SK-N-SH treated with all-trans-retinoic acid at 6 μM for 48 hours (cell line): ENCODE results near the gene PTER.
A peak's percentile ranks its signal among the peaks of the same experiment; 100 is the strongest.

Experiments
- ATAC-seq: fragments of 200-7000 bp; cut with Tn5 transposase; 3 replicates; pipeline ENCODE4 v1.9.1; 2020; ENCODE audit warnings: mild to moderate bottlenecking, moderate library complexity
- ARNTL ChIP-seq: fragments of 450-650 bp; formaldehyde crosslinking; IDR thresholded peaks from 2 replicates; pipeline ENCODE4 v1.5.0; 2020; ENCODE audit warnings: low read depth, mild to moderate bottlenecking, moderate library complexity, borderline replicate concordance
- BACH2 ChIP-seq: fragments of 250-450 bp; sonication (Bioruptor Pico); IDR thresholded peaks from 2 replicates; pipeline ENCODE4 v1.9.0; 2021; ENCODE audit warnings: mild to moderate bottlenecking, borderline replicate concordance
- CREB5 ChIP-seq: fragments of 250-450 bp; sonication (Bioruptor Pico); IDR thresholded peaks from 2 replicates; pipeline ENCODE4 v1.5.1; 2020; ENCODE audit warnings: low read depth, mild to moderate bottlenecking, moderate library complexity
- CSDC2 ChIP-seq: fragments of 250-450 bp; sonication (Bioruptor Pico); IDR thresholded peaks from 2 replicates; pipeline ENCODE4 v1.5.0; 2020; ENCODE audit warnings: mild to moderate bottlenecking, moderate library complexity
- ESRRG ChIP-seq: fragments of 250-450 bp; sonication (Bioruptor Pico); IDR thresholded peaks from 2 replicates; pipeline ENCODE4 v1.6.1; 2021; ENCODE audit warnings: mild to moderate bottlenecking
- GLIS3 ChIP-seq: fragments of 250-450 bp; sonication (Bioruptor Pico); IDR thresholded peaks from 2 replicates; pipeline ENCODE4 v1.5.0; 2020; ENCODE audit warnings: mild to moderate bottlenecking, moderate library complexity
- ISL1 ChIP-seq: fragments of 250-450 bp; sonication (Bioruptor Pico); IDR thresholded peaks from 2 replicates; pipeline ENCODE4 v2.1.2; 2022; ENCODE audit warnings: mild to moderate bottlenecking, moderate library complexity
- OSR1 ChIP-seq: fragments of 250-450 bp; sonication (Bioruptor Pico); IDR thresholded peaks from 2 replicates; pipeline ENCODE4 v1.8.0; 2022; ENCODE audit warnings: moderate library complexity, mild to moderate bottlenecking, inconsistent platforms
- PATZ1 ChIP-seq: fragments of 250-450 bp; sonication (Bioruptor Pico); IDR thresholded peaks from 2 replicates; pipeline ENCODE4 v1.8.0; 2020; ENCODE audit warnings: mild to moderate bottlenecking, moderate library complexity, borderline replicate concordance
- POU6F1 ChIP-seq: fragments of 250-450 bp; sonication (Bioruptor Pico); IDR thresholded peaks from 2 replicates; pipeline ENCODE4 v1.8.0; 2021; ENCODE audit warnings: low read depth, mild to moderate bottlenecking, moderate library complexity, borderline replicate concordance
- PPARA ChIP-seq: fragments of 250-450 bp; sonication (Bioruptor Pico); IDR thresholded peaks from 2 replicates; pipeline ENCODE4 v1.5.0; 2020; ENCODE audit warnings: mild to moderate bottlenecking, borderline replicate concordance
- RARB ChIP-seq: fragments of 250-450 bp; sonication (Bioruptor Pico); IDR thresholded peaks from 2 replicates; pipeline ENCODE4 v1.8.0; 2021; ENCODE audit warnings: mild to moderate bottlenecking, moderate library complexity
- TCF4 ChIP-seq: fragments of 250-450 bp; sonication (Bioruptor Pico); IDR thresholded peaks from 2 replicates; pipeline ENCODE4 v1.8.0; 2021; ENCODE audit warnings: mild to moderate bottlenecking, moderate library complexity, borderline replicate concordance
- TOX ChIP-seq: fragments of 250-450 bp; sonication (Bioruptor Pico); IDR thresholded peaks from 2 replicates; pipeline ENCODE4 v1.8.0; 2021; ENCODE audit warnings: mild to moderate bottlenecking, moderate library complexity, borderline replicate concordance
- TSHZ2 ChIP-seq: fragments of 250-450 bp; sonication (Bioruptor Pico); IDR thresholded peaks from 2 replicates; pipeline ENCODE4 v1.5.0; 2020; ENCODE audit warnings: mild to moderate bottlenecking, moderate library complexity
- ZC3H10 ChIP-seq: fragments of 250-450 bp; sonication (Bioruptor Pico); IDR thresholded peaks from 2 replicates; pipeline ENCODE4 v1.5.1; 2021; ENCODE audit warnings: mild to moderate bottlenecking, moderate library complexity
- ZFP3 ChIP-seq: fragments of 250-450 bp; sonication (Bioruptor Pico); IDR thresholded peaks from 2 replicates; pipeline ENCODE4 v1.5.0; 2020; ENCODE audit warnings: mild to moderate bottlenecking, moderate library complexity
- ZFP30 ChIP-seq: fragments of 450-650 bp; formaldehyde crosslinking; IDR thresholded peaks from 2 replicates; pipeline ENCODE4 v1.5.0; 2022; ENCODE audit warnings: mild to moderate bottlenecking, moderate library complexity
- ZNF565 ChIP-seq: fragments of 450-650 bp; formaldehyde crosslinking; conservative IDR thresholded peaks from 2 replicates; pipeline ENCODE4 v1.5.0; 2020; ENCODE audit warnings: low read depth, mild to moderate bottlenecking, moderate library complexity
- ZNF70 ChIP-seq: fragments of 450-650 bp; formaldehyde crosslinking; IDR thresholded peaks from 2 replicates; pipeline ENCODE4 v1.5.0; 2020; ENCODE audit warnings: mild to moderate bottlenecking, moderate library complexity
- ZNF8 ChIP-seq: fragments of 450-650 bp; formaldehyde crosslinking; IDR thresholded peaks from 2 replicates; pipeline ENCODE4 v1.5.0; 2020; ENCODE audit warnings: mild to moderate bottlenecking, moderate library complexity

Gene PTER

GRCh38 chr10:16440396-16441133, 3.8 kb downstream of the PTER start:
- no peak for ATAC-seq
- TF ChIP-seq BACH2 (CRISPR knock-in tag) (no peak), ARNTL (CRISPR knock-in tag) (no peak), TSHZ2 (CRISPR knock-in tag) (no peak), TOX (CRISPR knock-in tag) (no peak), POU6F1 (CRISPR knock-in tag) (no peak), ZNF8 (no peak), GLIS3 (CRISPR knock-in tag) (no peak), PATZ1 (CRISPR knock-in tag) (no peak), RARB (CRISPR knock-in tag) (no peak), ZFP30 (no peak), PPARA (no peak), TCF4 (CRISPR knock-in tag) (no peak), ESRRG (CRISPR knock-in tag) (no peak), ZNF70 (CRISPR knock-in tag) (no peak), ISL1 (no peak), ZC3H10 (CRISPR knock-in tag) (no peak), OSR1 (CRISPR knock-in tag) (no peak), ZFP3 (CRISPR knock-in tag) (no peak), ZNF565 (no peak), CSDC2 (CRISPR knock-in tag) (no peak)

- TF ChIP-seq CREB5 (CRISPR knock-in tag) (peak; percentile 47; the same call in 1 of the 2 replicates), ZFP30 (no peak)
- TF ChIP-seq, all 23 proteins: peak for 1
- no peak for ATAC-seq
Measured at GRCh38 chr10:16441173-16441840, 4.5 kb downstream of the PTER start.

- no peak for ATAC-seq
- TF ChIP-seq TOX (CRISPR knock-in tag) (no peak), ARNTL (CRISPR knock-in tag) (no peak), BACH2 (CRISPR knock-in tag) (no peak), RARB (CRISPR knock-in tag) (no peak), ZNF8 (no peak)
Measured at GRCh38 chr10:16442914-16443313, 6.1 kb downstream of the PTER start.
